ENCODE results near the gene APRT.
"Not testable (repeated sequence)": the region's sequence is repeated elsewhere in the genome, so short reads cannot be mapped to it uniquely, and the experiment has no call there.

The APRT gene

DNA sequence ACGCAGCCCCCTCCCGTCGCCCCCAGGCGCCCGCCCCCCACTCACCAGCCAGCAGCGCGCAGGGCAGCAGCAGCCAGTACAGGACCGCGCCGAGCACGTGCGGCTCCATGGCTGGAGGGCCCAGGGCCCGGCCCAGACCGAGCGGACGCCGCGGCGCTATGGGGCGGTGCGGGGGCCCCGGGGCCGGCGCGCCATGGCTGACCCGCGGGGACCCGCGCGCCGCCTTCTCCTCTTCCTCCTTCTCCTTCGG lies 26.9 kb downstream of the APRT start:
- no peak for DNase-seq

DNA sequence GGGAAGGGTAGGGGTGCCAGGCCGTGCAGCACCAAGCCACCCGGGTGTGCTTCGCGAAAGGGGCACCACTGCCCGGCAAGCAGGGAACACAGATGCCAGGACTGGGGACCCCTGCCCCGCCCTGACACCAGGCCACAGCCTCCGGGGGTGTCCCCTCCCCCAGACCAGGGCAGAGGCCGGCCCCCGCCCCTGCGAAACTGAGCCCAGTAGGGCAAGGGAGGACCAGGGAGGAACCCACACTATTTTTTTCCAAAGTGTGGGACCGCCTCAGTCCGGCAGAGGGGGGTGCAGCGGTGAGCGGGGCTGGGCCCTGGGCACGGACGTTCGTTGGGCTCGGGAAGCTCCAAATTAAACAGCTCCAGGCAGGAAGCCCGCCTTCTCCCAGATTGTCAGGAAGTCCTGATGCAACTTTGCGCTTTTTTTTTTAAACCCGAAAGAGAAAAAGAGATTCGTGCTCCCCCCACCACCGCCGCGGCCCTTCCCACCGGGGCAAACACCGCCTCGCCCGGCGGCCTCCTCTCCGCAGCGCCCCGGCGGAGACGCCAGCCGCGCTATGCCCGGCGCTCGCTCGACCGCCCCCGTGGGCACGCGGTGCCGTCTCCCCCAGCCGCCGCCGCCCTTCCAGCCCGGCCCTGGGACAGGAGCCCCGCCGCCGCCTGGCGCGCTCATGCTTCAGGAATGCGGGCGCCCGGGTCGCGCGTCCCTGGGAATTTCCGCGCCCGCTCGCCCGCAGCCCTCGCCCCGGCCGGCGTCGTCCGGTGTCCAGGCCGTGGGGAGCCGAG lies 27.5 kb downstream of the APRT start:
- DNase-seq = peak; percentile 67

DNA sequence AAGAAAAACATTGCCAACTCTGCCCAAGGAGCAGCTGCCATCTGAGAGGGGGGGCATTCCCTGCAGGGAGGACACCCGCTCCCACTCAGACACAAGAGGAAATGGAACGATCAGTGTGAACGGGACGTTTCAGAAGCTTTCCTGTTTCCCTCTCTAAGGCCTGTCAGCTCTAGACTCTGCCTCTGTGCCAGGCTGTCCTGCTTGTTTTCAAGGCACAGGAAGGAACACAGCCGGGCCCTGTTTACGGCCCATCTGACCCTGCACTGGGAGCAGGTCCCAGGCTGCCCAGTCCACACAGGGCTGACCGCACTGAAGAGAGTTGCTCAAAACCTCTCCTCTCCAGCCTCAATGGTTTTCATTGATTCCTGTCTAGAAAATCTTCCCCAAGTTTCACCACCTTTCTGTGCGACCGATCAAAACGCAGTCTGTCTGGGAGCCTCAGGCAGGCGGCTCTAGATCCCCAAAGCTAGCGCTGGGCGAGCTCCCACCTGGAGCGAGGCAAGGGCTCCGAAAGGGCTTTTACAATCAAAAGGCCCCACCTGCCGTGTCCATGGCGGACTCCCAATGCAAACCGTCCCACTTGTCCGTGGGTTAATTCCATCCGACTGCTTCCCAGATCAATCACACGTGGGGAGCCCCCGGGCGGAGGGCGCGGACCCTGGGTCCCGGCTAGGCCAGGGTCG lies 28.2 kb downstream of the APRT start:
- peak; percentile 50 for DNase-seq

DNA sequence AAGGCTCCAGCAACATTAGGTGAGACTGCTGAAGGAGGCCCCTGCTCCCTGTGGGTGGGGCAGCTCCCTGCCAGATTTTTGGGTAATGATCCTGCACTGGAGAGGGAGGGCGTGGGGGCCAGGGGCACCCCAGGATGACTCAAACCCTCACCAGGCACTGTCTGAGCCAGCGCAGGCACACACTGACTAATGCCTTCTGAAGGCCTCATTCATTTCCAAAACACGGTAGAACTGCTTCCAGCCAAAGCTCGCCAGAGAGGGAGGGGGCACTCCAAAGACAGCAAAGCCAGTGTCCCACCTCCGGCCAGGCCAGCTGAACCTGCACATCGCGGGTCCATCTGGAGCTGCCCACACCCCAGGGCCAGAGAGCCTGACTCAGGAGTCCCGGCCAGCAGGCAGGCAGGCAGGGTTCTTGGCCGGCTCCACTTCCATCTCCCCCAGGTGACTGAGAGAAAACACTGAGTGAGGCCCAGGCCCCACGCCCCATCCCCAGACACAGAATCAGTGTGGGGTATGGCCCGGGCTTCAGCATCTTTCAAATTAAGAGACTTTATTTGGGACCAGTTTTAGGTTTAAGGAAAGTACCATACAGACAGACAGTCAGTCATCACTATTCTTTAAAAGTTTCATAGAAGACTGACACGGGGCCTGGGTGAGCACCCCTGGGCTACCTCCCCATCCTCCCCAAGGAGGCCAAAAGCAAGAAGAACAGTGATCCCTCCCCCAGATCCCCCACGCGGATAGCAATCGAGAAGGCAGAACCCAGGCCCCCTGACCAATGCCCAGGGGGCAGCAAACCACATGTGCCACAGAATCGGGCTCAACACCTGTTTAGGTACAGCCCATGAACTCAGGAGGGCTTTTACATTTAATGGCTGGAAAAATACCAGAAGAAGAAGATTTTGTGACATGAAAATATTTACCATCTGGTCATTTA lies 29.0 kb downstream of the APRT start:
- DNase-seq = peak; percentile 93

DNA sequence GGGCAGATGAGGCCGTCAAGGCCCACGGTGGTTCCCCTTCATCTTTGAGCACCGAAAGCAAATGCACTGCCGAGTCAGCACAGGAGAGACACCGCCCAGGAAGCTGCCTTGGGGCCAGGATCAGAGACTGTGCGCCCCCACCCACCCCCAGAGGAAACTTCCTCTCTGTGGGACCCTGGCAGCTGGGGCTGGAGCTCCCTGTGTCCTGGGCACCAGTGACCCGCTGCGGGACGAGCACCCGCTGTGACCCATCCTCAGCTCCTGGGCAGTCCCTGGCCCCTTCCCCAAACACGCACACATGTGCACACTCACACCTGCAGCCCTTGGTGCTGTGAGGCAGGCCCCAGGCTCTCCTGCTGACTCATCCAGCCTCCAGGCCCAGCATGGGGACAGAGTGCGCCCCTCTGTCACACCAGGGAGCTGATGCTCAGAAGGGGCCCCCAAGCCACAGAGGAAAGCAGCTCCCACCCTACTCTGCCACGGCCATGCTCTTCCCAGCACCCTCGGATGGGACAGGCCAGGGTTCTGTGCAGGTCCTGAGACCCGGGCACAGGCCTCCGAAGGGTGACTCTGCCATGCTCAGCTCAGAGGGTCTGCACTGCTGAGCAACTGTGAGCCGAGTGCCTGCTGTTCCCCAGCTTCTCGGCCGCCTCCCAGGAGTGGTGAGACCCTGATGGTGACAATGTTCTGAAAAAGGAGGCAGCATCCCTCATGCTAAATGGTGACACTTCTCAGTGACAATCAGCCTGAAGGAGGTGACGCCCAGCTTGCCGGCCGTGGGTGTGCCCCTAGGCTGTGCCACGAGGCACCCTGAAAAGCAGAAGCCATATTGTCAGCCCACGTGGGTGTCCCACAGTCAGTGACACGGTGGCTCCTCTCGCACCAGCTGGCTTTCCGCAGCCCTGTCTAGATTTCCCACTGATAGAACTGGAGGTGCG lies 30.3 kb downstream of the APRT start:
- peak; percentile 89 for DNase-seq

DNA sequence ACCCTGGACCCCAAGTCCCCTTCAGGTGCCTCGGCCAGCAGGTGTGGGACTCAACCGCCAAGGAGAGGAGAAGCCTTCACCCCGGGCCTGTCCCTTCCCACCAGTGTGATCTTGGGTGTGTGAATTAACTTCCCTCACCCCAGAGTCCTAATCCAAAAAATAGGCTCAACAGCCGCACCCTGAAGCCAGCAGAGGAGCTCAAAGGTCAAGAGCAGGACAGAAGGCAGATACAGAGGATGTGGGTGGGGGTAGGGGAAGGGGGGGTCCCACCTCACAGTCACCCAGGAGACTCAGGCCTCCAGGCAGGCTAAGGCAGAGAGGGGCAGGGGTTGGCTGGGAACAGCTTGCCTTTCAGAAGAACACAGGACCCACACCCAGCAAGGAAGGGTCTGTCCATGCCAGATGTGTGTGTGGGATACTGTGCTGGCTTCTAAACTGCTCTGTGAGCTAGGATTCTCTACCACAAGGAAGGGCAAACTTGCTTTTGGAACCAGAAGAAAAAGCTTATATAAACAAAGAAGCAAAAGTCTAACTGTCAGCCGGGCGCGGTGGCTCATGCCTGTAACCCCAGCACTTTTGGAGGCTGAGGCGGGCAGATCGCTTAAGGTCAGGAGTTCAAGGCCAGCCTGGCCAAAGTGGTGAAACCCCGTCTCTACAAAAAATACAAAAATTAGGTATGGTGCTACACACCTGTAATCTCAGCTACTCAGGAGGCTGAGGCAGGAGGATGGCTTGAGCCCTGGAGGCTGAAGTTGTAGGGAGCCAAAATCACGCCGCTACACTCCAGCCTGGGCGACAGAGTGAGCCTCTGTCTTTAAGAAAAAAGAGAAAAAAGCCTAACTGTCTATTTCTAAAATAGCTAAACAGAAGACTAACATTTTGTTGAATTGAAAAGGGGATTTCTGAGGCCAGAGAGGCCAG lies 31.3 kb downstream of the APRT start:
- no peak for DNase-seq

DNA sequence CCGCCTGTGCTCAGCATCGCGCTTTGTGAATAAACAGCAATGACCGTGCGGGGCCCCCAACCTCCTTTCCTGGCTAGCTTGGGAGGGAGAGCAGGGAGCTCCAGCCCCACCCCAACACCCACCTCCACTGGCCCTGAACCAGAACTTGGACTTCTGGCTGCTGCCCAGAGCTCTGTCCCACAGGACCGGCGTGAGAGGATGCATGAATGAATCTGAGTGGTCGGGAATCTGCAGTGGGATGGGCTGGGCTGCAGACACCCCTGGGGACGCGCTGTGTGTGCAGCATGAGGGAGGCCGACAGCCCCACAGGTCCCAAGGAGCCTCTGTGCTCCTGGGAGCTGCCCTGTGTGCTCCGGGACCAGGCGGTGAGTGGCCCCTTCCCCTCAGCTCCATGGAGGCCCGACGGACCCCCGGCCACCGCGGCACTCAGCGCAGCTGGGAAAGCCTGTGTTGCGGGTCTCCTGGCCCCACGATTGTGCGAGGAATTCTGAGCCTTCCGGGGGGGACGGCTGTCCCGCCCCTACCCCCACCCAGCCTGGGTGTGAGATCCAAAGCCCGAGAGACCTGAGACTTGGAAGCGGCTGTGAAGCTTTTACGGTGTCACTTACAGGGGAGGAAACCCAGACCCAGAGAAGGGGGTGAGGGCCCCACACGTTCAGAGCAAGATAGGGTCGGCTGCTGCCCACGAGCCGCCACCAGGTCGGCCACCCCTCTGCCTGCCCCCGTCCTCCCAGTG lies 32.2 kb downstream of the APRT start:
- DNase-seq = no peak

DNA sequence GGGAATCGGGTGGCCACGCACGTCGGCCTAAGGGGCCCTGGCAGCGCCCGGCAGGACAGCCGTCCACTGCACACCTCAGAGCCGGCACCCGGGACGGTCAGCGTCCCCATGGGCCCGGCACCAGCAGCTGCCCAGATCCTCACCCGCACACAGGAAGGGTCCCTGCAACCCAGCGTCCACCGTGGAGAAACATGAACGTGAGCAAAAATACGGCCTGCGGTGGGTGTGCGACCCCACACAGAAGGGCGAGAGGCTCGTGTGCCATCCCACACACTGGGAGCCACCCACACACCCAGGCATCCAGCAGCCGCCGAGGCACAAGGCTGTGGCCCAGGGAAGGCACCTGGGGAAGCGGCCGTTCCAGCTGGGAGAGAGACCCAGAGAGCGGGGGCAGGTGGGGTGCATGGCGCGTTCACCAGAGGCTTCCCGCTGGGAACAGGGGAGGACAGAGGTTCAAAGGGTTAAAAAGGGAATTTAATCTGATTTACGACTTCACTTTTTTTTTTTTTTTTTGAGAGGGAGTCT lies 33.1 kb downstream of the APRT start:
- DNase-seq = no peak

DNA sequence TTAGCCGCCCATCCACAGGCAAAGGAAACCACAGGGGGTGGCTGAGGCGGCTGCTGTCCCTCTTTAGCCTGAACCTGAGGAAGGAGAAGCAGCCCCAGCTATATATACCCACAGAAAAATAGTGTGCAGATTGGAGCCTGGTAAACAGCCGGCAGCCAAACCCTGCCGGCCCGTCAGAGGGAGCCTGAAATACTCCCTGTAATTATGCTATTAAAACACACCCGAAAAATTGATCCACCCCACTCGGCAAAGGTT lies 33.5 kb downstream of the APRT start:
- no peak for DNase-seq

DNA sequence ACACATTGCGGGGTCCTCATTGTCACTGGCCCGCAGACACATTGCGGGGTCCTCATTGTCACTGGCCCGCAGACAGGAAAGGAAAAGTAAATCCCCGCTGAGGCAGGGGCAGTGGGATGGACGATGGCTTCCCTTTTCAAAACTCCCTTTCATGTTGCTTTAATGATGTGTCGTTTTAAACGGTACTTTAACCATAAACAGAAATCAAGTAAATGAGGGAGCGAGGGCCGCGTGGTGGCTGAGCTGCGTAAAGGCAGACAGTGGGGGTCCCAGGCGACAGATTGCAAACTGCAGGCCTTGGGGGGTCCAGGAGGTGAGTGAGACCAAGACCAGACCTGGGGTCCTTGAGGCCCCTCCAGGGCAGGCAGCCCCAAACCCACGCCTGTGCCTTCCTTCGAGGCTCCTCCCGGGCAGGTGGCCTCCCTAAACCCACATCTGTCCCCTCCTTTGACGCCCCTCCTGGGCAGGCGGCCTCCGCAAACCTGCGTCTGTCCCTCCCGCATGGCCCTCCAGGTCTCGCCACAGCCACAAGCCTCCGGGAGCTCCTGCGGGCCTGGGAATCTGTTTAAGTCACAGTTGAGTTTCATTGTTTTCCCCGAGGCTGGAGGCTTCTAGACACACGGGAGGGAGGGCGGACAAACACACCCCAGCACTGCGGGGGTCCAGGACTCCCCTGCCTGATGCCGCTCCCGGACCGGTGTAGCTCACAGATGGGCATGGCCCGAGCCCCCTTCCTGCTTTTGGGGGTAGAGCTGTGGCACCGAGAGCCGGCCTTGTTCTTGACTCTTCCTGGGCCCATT lies 34.1 kb downstream of the APRT start:
- no peak for DNase-seq

DNA sequence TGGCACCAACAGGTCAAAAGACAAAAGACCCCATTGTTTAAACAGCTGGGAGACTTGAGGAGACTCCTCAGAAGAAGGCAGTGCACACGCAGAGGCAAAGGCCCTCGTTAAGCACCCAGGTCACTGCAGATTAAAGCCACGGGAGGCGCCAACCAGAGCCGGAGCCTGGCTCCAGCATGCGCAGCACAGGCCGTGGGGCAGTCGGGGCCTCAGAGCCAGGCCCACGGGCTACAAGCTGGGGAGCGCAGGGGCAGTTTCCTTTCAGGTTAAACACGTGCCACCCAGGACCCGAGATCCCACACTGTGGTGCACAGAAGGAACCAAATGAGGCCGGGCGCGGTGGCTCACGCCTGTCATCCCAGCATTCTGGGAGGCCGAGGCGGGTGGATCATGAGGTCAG lies 35.9 kb downstream of the APRT start:
- DNase-seq = no peak

DNA sequence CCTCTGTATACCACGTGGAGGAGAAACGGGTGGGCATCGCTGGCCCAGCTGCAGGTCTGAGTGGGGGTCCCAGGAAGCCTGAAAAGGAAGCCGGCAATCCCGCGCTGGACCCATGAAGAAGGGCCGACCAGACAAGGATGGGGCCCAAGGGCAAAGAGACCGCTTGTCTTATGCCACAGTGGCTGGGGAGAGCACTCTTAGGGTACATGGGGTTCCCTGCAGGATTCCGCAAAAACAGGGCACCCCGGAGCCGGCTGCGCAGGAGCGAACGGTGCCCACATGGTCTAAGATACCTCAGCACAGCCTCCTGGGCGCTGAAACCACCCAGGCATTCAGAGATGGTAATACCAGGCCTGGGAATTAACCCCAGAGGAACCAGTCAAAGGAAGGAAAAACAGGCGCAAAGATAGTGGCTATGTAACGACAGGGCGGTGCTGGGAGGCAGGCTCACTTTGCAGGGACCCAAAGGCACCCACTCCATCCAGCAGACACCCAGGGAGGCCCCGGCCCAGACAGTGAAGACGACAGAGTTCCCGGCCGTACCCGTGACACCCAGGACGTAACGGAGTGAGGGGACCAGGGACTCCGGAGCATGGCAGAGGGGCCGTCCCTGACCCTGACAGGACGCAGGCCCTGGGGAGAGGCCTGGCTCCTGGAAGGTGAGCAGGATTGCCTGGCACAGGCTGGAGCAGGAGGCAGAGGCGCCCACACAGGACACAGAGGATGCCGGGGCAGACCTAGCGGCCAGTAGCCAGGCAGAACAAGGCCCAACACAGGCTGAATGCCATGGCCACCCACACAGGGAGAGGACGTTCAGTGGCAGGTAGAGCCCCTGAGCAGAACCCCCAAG lies 37.0 kb downstream of the APRT start:
- no peak for DNase-seq

DNA sequence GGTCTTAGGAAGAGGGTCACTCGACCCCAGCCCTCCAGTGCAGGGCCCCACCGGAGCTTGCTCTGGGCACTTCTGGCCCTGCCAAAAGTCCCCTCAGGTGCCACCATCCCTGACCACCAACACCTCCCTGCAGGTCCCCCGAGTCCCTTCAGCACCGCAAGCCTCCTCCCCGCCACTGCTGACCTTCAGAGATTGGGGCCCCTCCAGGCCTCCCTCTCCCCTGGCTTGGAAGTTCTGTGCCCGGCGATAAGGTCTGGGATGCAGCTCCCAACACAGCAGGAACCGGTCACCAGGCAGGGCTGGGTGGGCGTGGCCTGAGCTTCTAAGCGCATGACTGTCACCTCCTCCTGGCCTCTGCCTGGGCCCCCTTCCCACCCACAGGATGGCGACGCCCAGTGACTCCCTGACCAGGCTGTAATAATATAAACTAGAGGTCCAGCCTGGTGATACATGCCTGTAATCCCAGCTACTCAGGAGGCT lies 37.9 kb downstream of the APRT start:
- DNase-seq = no peak

DNA sequence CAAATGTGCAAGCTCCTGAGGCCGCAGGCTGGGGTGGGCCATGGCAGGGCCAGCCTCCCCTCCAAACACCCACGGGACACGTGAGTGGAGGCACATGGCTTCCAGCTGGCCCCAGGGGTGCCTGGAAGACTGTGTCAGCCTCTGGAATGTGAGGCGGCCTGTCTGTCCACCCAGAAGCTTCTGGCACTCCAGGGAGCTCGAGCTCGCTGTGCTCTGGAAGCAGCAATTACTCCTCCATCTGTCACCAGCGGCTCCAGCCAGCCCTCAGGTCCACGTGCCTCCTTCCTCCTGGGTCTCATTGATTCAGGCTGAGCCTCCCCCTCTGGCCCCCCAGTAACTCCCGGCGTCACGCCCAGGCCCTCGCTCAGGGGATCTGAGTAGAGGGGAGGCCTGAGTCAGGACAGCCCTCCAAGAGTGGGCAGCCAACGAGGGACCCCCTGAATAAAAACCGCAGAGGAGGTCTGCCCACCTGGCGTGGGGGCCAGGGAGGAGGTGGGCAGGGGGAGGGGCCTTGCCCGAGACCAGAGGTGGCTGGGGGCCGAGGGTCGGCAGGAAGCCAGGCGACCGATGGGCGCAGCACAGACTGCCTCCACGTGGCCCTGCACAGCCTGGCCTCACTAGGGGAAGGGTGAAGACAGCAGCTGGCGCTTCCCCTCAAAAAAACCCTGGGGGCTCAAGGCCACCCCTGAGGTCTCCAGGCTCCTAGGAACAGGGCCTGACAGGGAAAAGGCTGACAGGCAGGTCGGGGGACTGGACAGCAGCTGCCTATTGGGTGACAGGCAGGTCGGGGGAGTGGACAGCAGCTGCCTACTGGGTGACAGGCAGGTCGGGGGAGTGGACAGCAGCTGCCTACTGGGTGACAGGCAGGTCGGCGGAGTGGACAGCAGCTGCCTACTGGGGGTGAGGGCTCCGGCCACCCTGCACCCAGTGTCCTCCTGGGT lies 38.6 kb downstream of the APRT start:
- no peak for DNase-seq

DNA sequence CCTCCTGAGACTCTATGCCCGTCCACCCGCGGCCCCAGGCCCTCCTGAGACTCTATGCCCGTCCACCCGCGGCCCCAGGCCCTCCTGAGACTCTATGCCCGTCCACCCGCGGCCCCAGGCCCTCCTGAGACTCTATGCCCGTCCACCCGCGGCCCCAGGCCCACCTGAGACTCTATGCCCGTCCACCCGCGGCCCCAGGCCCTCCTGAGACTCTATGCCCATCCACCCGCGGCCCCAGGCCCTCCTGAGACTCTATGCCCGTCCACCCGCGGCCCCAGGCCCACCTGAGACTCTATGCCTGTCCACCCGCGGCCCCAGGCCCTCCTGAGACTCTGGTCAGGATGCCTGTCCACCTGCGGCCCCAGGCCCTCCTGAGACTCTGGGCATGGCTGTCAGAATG lies 39.9 kb downstream of the APRT start:
- not testable (repeated sequence) for DNase-seq

DNA sequence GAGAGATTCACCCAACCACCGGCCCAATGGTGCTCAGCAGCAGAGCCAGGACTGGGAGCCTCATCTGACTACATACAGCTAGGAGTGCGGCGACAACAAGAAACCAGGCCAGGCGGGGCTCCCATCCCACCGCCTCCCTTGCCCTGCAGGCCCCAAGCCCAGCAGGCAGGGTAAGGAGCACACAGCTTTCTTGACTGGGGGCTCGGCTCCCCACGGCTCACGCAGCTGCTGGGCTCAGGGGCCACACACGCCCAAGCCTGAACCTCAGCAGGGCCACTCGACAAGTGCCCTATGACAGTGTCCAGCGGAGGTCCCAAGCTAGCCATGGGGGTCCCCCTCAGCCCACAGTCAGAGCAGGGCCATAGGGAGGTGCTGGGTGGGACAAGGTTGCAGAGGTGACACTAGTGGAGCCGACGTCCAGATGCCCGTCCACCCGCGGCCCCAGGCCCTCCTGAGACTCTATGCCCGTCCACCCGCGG lies 40.4 kb downstream of the APRT start:
- no peak for DNase-seq

All from activated CD4-positive, alpha-beta T cell treated with anti-CD3 and anti-CD28 coated beads, Interleukin-10, Interleukin-2, amounts not matched to agents 100 ng/mL and 50 ng/mL, durations not matched to agents 16 hours and 8 hours (primary cell).